HepG2 (cell line): Measurements from ENCODE around the gene INTS6L. TPM values are rescaled to one million over a fixed set of nuclear protein-coding genes. Genes with fewer than 3 reads are reported as not detected.

Experiments
- ATAC-seq: fragments of 200-7000 bp; cut with Tn5 transposase; 3 replicates; pipeline ENCODE4 v1.9.1; 2020; ENCODE audit warnings: mild to moderate bottlenecking, moderate library complexity
- BruUV-seq: library from RNA; stranded (reverse); fragments of 400-500 nt; replicated peaks from 2 replicates; lab custom pipeline; 2021; lab: Mats Ljungman, UMichigan
- CTCF ChIA-PET: fragments of 300-600 bp; formaldehyde crosslinking; extraction: SDS; loops from one replicate; lab custom pipeline; 2021; ENCODE audit warnings: low total read pairs, inconsistent platforms, low intra/inter-chr PET ratio; lab: Yijun Ruan, JAX
- POLR2A ChIA-PET: fragments of 350-600 bp; sonication (Branson Sonifier 250); formaldehyde crosslinking; loops from one replicate; lab custom pipeline; 2020; ENCODE audit warnings: antibody characterized with exemption, inconsistent platforms; lab: Yijun Ruan, JAX
- DNase-seq: peaks from one replicate; pipeline ENCODE4 v3.0.0-alpha.2; 2015; ENCODE audit warnings: low spot score
- FAIRE-seq: peaks from 3 replicates; lab custom pipeline; 2011; peaks lifted over from hg19 to GRCh38; lab: Jason Lieb, UNC
- H2AFZ ChIP-seq: one replicate; pipeline ENCODE4 v1.6.1; 2011; ENCODE audit warnings: low read length, inconsistent platforms
- H3K27ac ChIP-seq: fragments of 300-600 bp; 3 replicates; pipeline ENCODE4 v1.8.0; 2011; ENCODE audit warnings: mixed run types, mild to moderate bottlenecking, mixed read lengths, low read length, inconsistent platforms; ENCODE audit not compliant: insufficient read depth; ENCODE audit errors: extremely low read length
- H3K27me3 ChIP-seq, 2 experiments: fragments of 200-600 bp in 1 of 2; 2 replicates in 1 of 2; 3 replicates in 1 of 2; pipeline versions ENCODE4 v1.6.0 to v1.8.0; 2011; ENCODE audit warnings: low read length in 2 of 2, mild to moderate bottlenecking in 2 of 2, moderate library complexity in 2 of 2, inconsistent platforms in 1 of 2; ENCODE audit not compliant: insufficient read depth in 2 of 2, control insufficient read depth in 1 of 2
- H3K36me3 ChIP-seq, 2 experiments: fragments of 200-600 bp in 1 of 2; replicated peaks in 1 of 2; 2 replicates in 1 of 2; 3 replicates in 1 of 2; pipeline versions ENCODE4 v1.5.1 to v1.8.0; 2011; ENCODE audit warnings: low read length in 2 of 2, inconsistent platforms in 1 of 2; ENCODE audit not compliant: insufficient read depth in 2 of 2, control insufficient read depth in 1 of 2
- H3K4me1 ChIP-seq: 2 replicates; pipeline ENCODE4 v1.5.1; 2012; ENCODE audit warnings: low read length, inconsistent platforms; ENCODE audit not compliant: insufficient read depth
- H3K4me2 ChIP-seq: 2 replicates; pipeline ENCODE4 v1.6.0; 2011; ENCODE audit warnings: low read depth, low read length, inconsistent platforms
- H3K4me3 ChIP-seq, 3 experiments: fragments of 200-600 bp in 1 of 3; sonication (generic), shearing (Covaris generic) in 1 of 3; replicated peaks in 1 of 3; 2 replicates each; pipeline ENCODE4 v1.5.1; 2011 to 2016; ENCODE audit warnings: low read length in 3 of 3, inconsistent platforms in 2 of 3, low read depth in 2 of 3, mild to moderate bottlenecking in 2 of 3, control low read depth in 1 of 3, mixed read lengths in 1 of 3; ENCODE audit not compliant: insufficient read depth in 1 of 3
- H3K79me2 ChIP-seq: one replicate; pipeline ENCODE4 v1.6.1; 2011; ENCODE audit warnings: low read length, inconsistent platforms; ENCODE audit not compliant: insufficient read depth
- H3K9ac ChIP-seq: 2 replicates; pipeline ENCODE4 v1.6.0; 2011; ENCODE audit warnings: mild to moderate bottlenecking, low read depth, low read length, inconsistent platforms; ENCODE audit not compliant: insufficient read depth
- H3K9me3 ChIP-seq: 2 replicates; pipeline ENCODE4 v1.5.1; 2012; ENCODE audit warnings: mild to moderate bottlenecking, low read length
- H4K20me1 ChIP-seq: 2 replicates; pipeline ENCODE4 v1.6.0; 2011; ENCODE audit warnings: inconsistent platforms, mild to moderate bottlenecking, low read length, moderate library complexity; ENCODE audit not compliant: insufficient read depth
- ELF3 ChIP-seq: IDR thresholded peaks from 2 replicates; pipeline ENCODE4 v1.6.1; 2016; ENCODE audit warnings: missing genetic modification reagents, missing compliant biosample characterization
- GATAD1 ChIP-seq: IDR thresholded peaks from 2 replicates; pipeline ENCODE4 v1.6.1; 2016; ENCODE audit warnings: missing genetic modification reagents, missing compliant biosample characterization
- HNRNPK ChIP-seq: fragments of 200-400 bp; formaldehyde crosslinking; IDR thresholded peaks from 2 replicates; pipeline ENCODE4 v1.6.1; 2018; ENCODE audit warnings: low read length, low read depth, moderate library complexity, mild to moderate bottlenecking; ENCODE audit not compliant: poor library complexity, severe bottlenecking
- HNRNPLL ChIP-seq: fragments of 200-400 bp; formaldehyde crosslinking; IDR thresholded peaks from 2 replicates; pipeline ENCODE4 v1.6.1; 2017; ENCODE audit warnings: mild to moderate bottlenecking, low read depth, low read length; ENCODE audit not compliant: poor library complexity, severe bottlenecking
- LBX2 ChIP-seq: sonication (generic); formaldehyde crosslinking; IDR thresholded peaks from 2 replicates; pipeline ENCODE4 v1.5.0; 2020; ENCODE audit warnings: missing genetic modification reagents, mild to moderate bottlenecking, borderline replicate concordance
- NONO ChIP-seq, 2 experiments: fragments of 450-650 bp in 1 of 2; sonication (generic) in 1 of 2; formaldehyde crosslinking in 1 of 2; IDR thresholded peaks in 1 of 2; conservative IDR thresholded peaks in 1 of 2; 2 replicates each; pipeline versions ENCODE4 v1.6.1 to v1.8.0; 2017 to 2022; ENCODE audit warnings: mild to moderate bottlenecking in 1 of 2, missing genetic modification reagents in 1 of 2, moderate library complexity in 1 of 2
- NR1H2 ChIP-seq: sonication (generic); formaldehyde crosslinking; IDR thresholded peaks from 2 replicates; pipeline ENCODE4 v1.8.1; 2022; ENCODE audit warnings: low read depth, missing genetic modification reagents, borderline replicate concordance
- PATZ1 ChIP-seq: sonication (generic); formaldehyde crosslinking; IDR thresholded peaks from 2 replicates; pipeline ENCODE4 v1.4.0; 2020; ENCODE audit warnings: missing genetic modification reagents
- PAWR ChIP-seq: sonication (generic); formaldehyde crosslinking; IDR thresholded peaks from 2 replicates; pipeline ENCODE4 v1.4.0; 2020; ENCODE audit warnings: missing genetic modification reagents, mild to moderate bottlenecking, borderline replicate concordance
- REXO4 ChIP-seq: sonication (generic); formaldehyde crosslinking; IDR thresholded peaks from 2 replicates; pipeline ENCODE4 v1.8.0; 2022; ENCODE audit warnings: missing genetic modification reagents, mild to moderate bottlenecking, borderline replicate concordance
- SIX1 ChIP-seq: sonication (generic); formaldehyde crosslinking; IDR thresholded peaks from 2 replicates; pipeline ENCODE4 v1.4.0; 2020; ENCODE audit warnings: missing genetic modification reagents, borderline replicate concordance
- TEAD3 ChIP-seq: optimal IDR thresholded peaks from 2 replicates; pipeline ENCODE3; 2016; ENCODE audit warnings: borderline replicate concordance
- TMF1 ChIP-seq: sonication (generic); formaldehyde crosslinking; IDR thresholded peaks from 2 replicates; pipeline ENCODE4 v1.8.1; 2022; ENCODE audit warnings: low read depth, missing genetic modification reagents
- ZFP91 ChIP-seq: sonication (generic); formaldehyde crosslinking; IDR thresholded peaks from 2 replicates; pipeline ENCODE4 v1.9.0; 2022; ENCODE audit warnings: missing genetic modification reagents, mild to moderate bottlenecking, borderline replicate concordance
- ZNF136 ChIP-seq: sonication (generic); formaldehyde crosslinking; IDR thresholded peaks from 2 replicates; pipeline ENCODE4 v1.8.1; 2022; ENCODE audit warnings: low read depth, mild to moderate bottlenecking, moderate library complexity, missing genetic modification reagents
- ZNF230 ChIP-seq: sonication (generic); formaldehyde crosslinking; IDR thresholded peaks from 2 replicates; pipeline ENCODE4 v1.4.0; 2020; ENCODE audit warnings: mild to moderate bottlenecking, missing genetic modification reagents
- ZNF326 ChIP-seq: sonication (generic); formaldehyde crosslinking; IDR thresholded peaks from 2 replicates; pipeline ENCODE4 v1.4.0; 2020; ENCODE audit warnings: missing genetic modification reagents, borderline replicate concordance
- ZNF432 ChIP-seq: sonication (generic); formaldehyde crosslinking; IDR thresholded peaks from 2 replicates; pipeline ENCODE4 v1.5.0; 2020; ENCODE audit warnings: missing genetic modification reagents, mild to moderate bottlenecking, borderline replicate concordance
- ZNF766 ChIP-seq: sonication (generic); formaldehyde crosslinking; IDR thresholded peaks from 2 replicates; pipeline ENCODE4 v1.5.0; 2020; ENCODE audit warnings: missing genetic modification reagents, borderline replicate concordance
- WGBS: methylation state at CpG from one replicate; pipeline ENCODE4 v1.1.6; 2017; ENCODE audit warnings: low lambda C conversion rate; 5-methylcytosine and 5-hydroxymethylcytosine counted together
- in situ Hi-C: cut with HindIII; loops from 2 replicates; pipeline ENCODE4 v1.10.0; 2017; ENCODE audit warnings: low pct_unique_long_range_greater_than_20kb; ENCODE audit not compliant: extremely low pct_ligation_motif_present
- intact Hi-C: fragments of 100-400 bp; cut with micrococcal nuclease; formaldehyde crosslinking; loops from one replicate; pipeline ENCODE4 v1.10.0; 2022; ENCODE audit not compliant: unreplicated experiment
- polyA plus RNA-seq, 8 experiments: library from polyadenylated mRNA; depleted of rRNA in 3 of 8; stranded (reverse) in 7 of 8; unstranded in 1 of 8; fragments of >200 nt; fragmentation: Illumina TruSeq in 4 of 8; extraction: Trizol in 4 of 8; gene quantifications; 2 replicates each; pipeline versions ENCODE4 v1.2.1 to v1.2.3, GENCODE V29; 2011 to 2016; ENCODE audit warnings: low read depth in 4 of 8, missing spikeins in 1 of 8, mixed read lengths in 1 of 8; ENCODE audit not compliant: insufficient read depth in 1 of 8
- total RNA-seq, 5 experiments: library from RNA; depleted of rRNA; stranded (reverse); fragments of >200 nt; fragmentation: Illumina TruSeq; extraction: Trizol; gene quantifications; 2 replicates each; pipeline ENCODE4 v1.2.3, GENCODE V29; 2016; ENCODE audit warnings: low read depth in 1 of 5

Gene INTS6L
- total and polyA plus RNA-seq, 2 of the 13 experiments (the other 11 are each of a cell fraction or from before 2014, with no cell fraction given): not detected

- TF ChIP-seq HNRNPK (no peak), REXO4 (no peak), ZNF230 (CRISPR knock-in tag) (no peak), PAWR (CRISPR knock-in tag) (no peak), SIX1 (no peak)
Measured at GRCh38 chrX:135489542-135489941, 30.9 kb upstream of the INTS6L start (continued).

- FAIRE-seq: no peak
Measured at GRCh38 chrX:135490979-135491514, 29.4 kb upstream of the INTS6L start.

More at GRCh38 chrX:135490979-135491514, 29.4 kb upstream of the INTS6L start:
- no peak overlapping the region for H3K9ac ChIP-seq
- H3K4me1 ChIP-seq: no peaks in the 10 kb centered on the region
- no peaks in the 10 kb centered on the region for H3K27me3 ChIP-seq
- no peaks in the 10 kb centered on the region for H3K36me3 ChIP-seq
- ChIA-PET CTCF (no interaction called here), POLR2A (no interaction called here)
- 0% methylated on average over 4 of the region's 4 CpGs for WGBS
- no peak overlapping the region for H3K4me2 ChIP-seq
- TF ChIP-seq NONO (IDR thresholded peaks at IDR 0.05) (no peak), NONO (CRISPR knock-in tag; conservative IDR thresholded peaks at IDR 0.05) (no peak), ZNF326 (CRISPR knock-in tag) (no peak), ELF3 (no peak), NR1H2 (no peak), ZFP91 (no peak), ZNF432 (no peak), PATZ1 (CRISPR knock-in tag) (no peak), ZNF136 (CRISPR knock-in tag) (no peak), HNRNPLL (no peak), TMF1 (CRISPR knock-in tag) (no peak), ZNF766 (CRISPR knock-in tag) (no peak), GATAD1 (CRISPR knock-in tag) (no peak), TEAD3 (CRISPR knock-in tag) (no peak), LBX2 (CRISPR knock-in tag) (no peak)
- H3K9me3 ChIP-seq: no peaks in the 10 kb centered on the region
- in situ Hi-C loops (no loop called here), intact Hi-C loops (no loop called here)
- H3K79me2 ChIP-seq: no peaks in the 10 kb centered on the region
- no peak overlapping the region for H3K4me3 ChIP-seq
- no peaks in the 10 kb centered on the region for H4K20me1 ChIP-seq
- no peak overlapping the region for H3K27ac ChIP-seq
- no TSS peak for BruUV-seq
- no peak overlapping the region for H2AFZ ChIP-seq
- DNase-seq: no peak
- no peak for ATAC-seq
